Vagina (tissue), 2 donors: Measurements from ENCODE around the gene E2F3.

Source experiments
- CTCF ChIP-seq, 3 experiments: fragments of 450-650 bp in 2 of 3; fragments of 200-600 bp in 1 of 3; sonication (generic) in 1 of 3; IDR thresholded peaks; one replicate each; pipeline ENCODE4 v1.5.1; 2017 to 2019; ENCODE audit warnings: antibody characterized with exemption in 3 of 3, mild to moderate bottlenecking in 2 of 3, moderate library complexity in 2 of 3
- POLR2A ChIP-seq, 2 donors: fragments of 450-650 bp; IDR thresholded peaks; one replicate each; pipeline ENCODE4 v1.6.1; 2017; ENCODE audit warnings: antibody characterized with exemption in 2 of 2, mild to moderate bottlenecking in 2 of 2, moderate library complexity in 2 of 2

DNA sequence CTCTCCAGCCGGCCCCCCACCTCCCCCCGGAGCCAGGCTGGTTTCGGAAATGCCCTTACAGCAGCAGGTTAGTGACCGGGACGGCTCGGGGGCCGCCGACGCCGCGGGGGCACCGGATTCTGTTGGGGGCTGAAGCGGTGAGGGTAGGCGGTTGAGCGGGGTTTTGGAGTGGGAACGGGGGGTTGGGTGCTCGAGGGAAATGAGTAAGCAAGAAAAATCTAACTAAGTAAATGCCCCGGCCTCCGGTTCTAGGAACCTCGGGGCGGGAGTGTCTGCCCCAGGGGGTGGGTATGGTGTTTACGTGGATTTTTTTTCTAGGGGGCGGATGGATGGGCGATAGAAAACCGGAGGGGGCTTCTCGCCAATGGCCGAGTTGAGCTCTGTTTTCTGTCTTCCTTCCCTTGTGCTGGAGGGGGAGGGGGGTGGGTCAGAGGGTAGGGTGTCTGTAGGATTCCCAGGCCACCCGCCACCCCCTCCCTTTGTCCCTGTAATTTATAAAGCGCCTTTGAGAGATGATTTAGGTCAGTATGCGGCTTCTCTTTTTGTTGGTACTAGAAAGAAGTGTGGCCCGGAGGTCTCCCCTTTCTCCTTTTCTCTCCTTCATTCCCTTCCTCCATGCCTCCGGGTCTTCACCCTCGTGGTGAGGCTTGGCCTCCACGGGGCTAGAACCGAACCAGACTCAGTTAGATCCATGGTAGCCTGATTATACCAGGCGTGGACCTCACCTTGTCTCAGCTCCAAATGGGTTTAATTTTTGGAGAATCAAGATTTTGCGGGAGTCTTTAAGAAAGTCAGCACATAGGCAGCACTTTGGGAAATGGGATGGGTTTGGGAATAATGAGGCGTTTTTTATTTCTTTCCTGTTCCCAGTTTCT lies 2.3 kb downstream of the E2F3 start:
- TF ChIP-seq CTCF (IDR thresholded peaks at IDR 0.05) (no peak), POLR2A (IDR thresholded peaks at IDR 0.05) (no peak)
